OCI-LY7 (cell line): Measurements from ENCODE around the gene ARVCF.

Experiments used
- EZH2phosphoT487 ChIP-seq: fragments of 200-600 bp; sonication (generic); IDR thresholded peaks from 2 replicates; pipeline ENCODE4 v1.6.1; 2018; ENCODE audit warnings: low read depth, borderline replicate concordance, mild to moderate bottlenecking, mixed run types, antibody characterized with exemption, low read length, moderate library complexity, mixed read lengths
- TF ChIP-seq, protein P1 (sequence below): fragments of 200-600 bp; sonication (generic); conservative IDR thresholded peaks from 2 replicates; pipeline ENCODE4 v1.5.1; 2014; ENCODE audit warnings: mild to moderate bottlenecking, antibody characterized with exemption, low read length, moderate library complexity, mixed read lengths

DNA sequence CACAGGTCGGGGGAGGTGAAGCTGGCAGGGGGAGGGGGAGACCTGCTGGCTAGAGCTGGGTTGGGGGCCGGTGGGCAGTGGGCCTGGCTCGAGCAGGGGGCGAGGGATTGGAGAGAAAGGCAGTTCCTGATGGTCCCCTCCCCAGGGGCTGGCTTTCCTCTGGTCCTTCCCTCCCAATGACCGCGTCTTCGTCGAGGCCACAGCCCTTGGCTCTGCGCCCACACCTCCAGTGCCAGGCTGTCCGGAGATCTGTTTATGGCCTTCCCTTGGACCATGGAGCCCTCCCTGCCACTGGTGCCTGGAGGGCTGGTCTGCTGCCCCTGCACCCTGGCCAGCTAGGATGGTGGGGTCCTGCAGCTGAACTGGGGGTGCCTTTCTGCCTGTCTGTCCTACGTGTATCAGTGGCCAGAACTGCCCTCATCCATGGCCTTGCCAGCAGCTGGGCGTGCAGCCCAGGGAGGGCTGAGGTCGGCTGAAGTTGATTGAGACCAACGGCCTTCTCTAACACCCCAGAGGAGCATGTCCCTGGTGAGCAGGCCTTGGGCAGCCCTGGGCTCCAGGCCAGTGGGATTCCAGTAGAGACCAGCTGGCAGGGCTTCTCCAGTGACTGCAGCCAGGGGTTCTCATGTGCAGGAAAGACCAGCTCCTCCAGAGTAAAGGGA, 16.6 kb upstream of the ARVCF start:
- TF ChIP-seq, protein P1, sequence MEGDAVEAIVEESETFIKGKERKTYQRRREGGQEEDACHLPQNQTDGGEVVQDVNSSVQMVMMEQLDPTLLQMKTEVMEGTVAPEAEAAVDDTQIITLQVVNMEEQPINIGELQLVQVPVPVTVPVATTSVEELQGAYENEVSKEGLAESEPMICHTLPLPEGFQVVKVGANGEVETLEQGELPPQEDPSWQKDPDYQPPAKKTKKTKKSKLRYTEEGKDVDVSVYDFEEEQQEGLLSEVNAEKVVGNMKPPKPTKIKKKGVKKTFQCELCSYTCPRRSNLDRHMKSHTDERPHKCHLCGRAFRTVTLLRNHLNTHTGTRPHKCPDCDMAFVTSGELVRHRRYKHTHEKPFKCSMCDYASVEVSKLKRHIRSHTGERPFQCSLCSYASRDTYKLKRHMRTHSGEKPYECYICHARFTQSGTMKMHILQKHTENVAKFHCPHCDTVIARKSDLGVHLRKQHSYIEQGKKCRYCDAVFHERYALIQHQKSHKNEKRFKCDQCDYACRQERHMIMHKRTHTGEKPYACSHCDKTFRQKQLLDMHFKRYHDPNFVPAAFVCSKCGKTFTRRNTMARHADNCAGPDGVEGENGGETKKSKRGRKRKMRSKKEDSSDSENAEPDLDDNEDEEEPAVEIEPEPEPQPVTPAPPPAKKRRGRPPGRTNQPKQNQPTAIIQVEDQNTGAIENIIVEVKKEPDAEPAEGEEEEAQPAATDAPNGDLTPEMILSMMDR, result no peak
- TF ChIP-seq EZH2phosphoT487, result no peak
